K562 (cell line): ENCODE results near the gene IMMP2L. TPM values are rescaled to one million over a fixed set of nuclear protein-coding genes. Genes with fewer than 3 reads are reported as not detected.

ENCODE experiments used
- FOXK2 ChIP-seq, 2 experiments: fragments of 450-650 bp; IDR thresholded peaks in 1 of 2; conservative IDR thresholded peaks in 1 of 2; 2 replicates each; pipeline ENCODE4 v1.6.1; 2016; ENCODE audit warnings: low read depth in 2 of 2, mild to moderate bottlenecking in 1 of 2
- GMEB1 ChIP-seq: fragments of 250-450 bp; sonication (Bioruptor Pico); IDR thresholded peaks from 2 replicates; pipeline ENCODE4 v1.4.0; 2020; ENCODE audit warnings: mild to moderate bottlenecking
- JUN ChIP-seq, 2 experiments: sonication (generic) in 1 of 2; formaldehyde crosslinking in 1 of 2; IDR thresholded peaks; 2 replicates each; pipeline versions ENCODE4 v1.6.1 to v1.8.0; 2012 to 2022; ENCODE audit warnings: borderline replicate concordance in 2 of 2, mild to moderate bottlenecking in 2 of 2, improper control_type of control experiment in 1 of 2, low read depth in 1 of 2, low read length in 1 of 2, missing genetic modification reagents in 1 of 2
- ZBTB11 ChIP-seq, 3 experiments: fragments of 200-800 bp in 1 of 3; fragments of 250-450 bp in 1 of 3; fragments of 450-650 bp in 1 of 3; sonication (Bioruptor Pico) in 1 of 3; sonication (Bioruptor generic) in 1 of 3; formaldehyde crosslinking in 1 of 3; IDR thresholded peaks; 2 replicates each; pipeline versions ENCODE4 v1.6.1 to v1.8.0; 2016 to 2022; ENCODE audit warnings: mild to moderate bottlenecking in 2 of 3, missing genetic modification characterization in 2 of 3, missing compliant biosample characterization in 1 of 3, moderate library complexity in 1 of 3
- polyA plus RNA-seq, 8 experiments: library from polyadenylated mRNA; depleted of rRNA in 4 of 8; stranded (reverse) in 5 of 8; unstranded in 3 of 8; fragments of >200 nt; fragmentation: Nextera tagmentation in 2 of 8; fragmentation: Illumina TruSeq in 1 of 8; extraction: Ambion mirVana in 2 of 8; extraction: Trizol in 1 of 8; gene quantifications; 2 replicates each; pipeline versions ENCODE4 v1.2.1 to v1.2.3, GENCODE V29; 2011 to 2014; ENCODE audit warnings: inconsistent platforms in 1 of 8, missing spikeins in 1 of 8
- total RNA-seq, 7 experiments: library from RNA; depleted of rRNA in 6 of 7; stranded (reverse); fragments of >200 nt in 6 of 7; fragmentation: Illumina TruSeq in 2 of 7; extraction: Trizol in 2 of 7; gene quantifications; 2 replicates each; pipeline versions ENCODE4 v1.2.1 to v1.2.3, GENCODE V29; 2011 to 2021; ENCODE audit warnings: low replicate concordance in 1 of 7

The IMMP2L gene
- total and polyA plus RNA-seq, 9 of the 15 experiments (the other 6 are each of a cell fraction or from before 2014, with no cell fraction given): 29.7 to 116 (median 53.0) TPM

GRCh38 chr7:110962826-110963225, 599.5 kb downstream of the IMMP2L start (continued):
- TF ChIP-seq JUN (IDR thresholded peaks at IDR 0.05; ENCODE audit: borderline replicate concordance, low read depth, low read length) (no peak), JUN (CRISPR knock-in tag; IDR thresholded peaks at IDR 0.05; ENCODE audit: borderline replicate concordance) (no peak), FOXK2 (conservative IDR thresholded peaks at IDR 0.05 in 1 of 2, IDR thresholded peaks at IDR 0.05 in 1 of 2; ENCODE audit: low read depth in 2 of 2) (no peak), GMEB1 (CRISPR knock-in tag) (no peak), ZBTB11 (CRISPR knock-in tag; IDR thresholded peaks at IDR 0.05) (no peak)
